Mucosa of descending colon (tissue), 3 donors: ENCODE data around the gene SP1. TPM values are rescaled to one million over a fixed set of nuclear protein-coding genes. Genes with fewer than 3 reads are reported as not detected.
"Not testable (repeated sequence)": the region's sequence is repeated elsewhere in the genome, so short reads cannot be mapped to it uniquely, and the experiment has no call there.

ENCODE experiments used
- ATAC-seq: fragments of 200-7000 bp; cut with Tn5 transposase; one replicate; pipeline ENCODE4 v1.9.1; 2020; ENCODE audit warnings: mild to moderate bottlenecking, moderate library complexity
- DNase-seq, 3 donors: peaks; one replicate each; pipeline ENCODE4 v3.0.0-alpha.2; 2020
- H3K36me3 ChIP-seq: fragments of 200-600 bp; one replicate; pipeline ENCODE4 v1.8.0; 2021; ENCODE audit warnings: low read depth, mild to moderate bottlenecking
- H3K4me1 ChIP-seq: fragments of 200-600 bp; one replicate; pipeline ENCODE4 v1.8.0; 2021; ENCODE audit warnings: low read depth, mild to moderate bottlenecking
- H3K4me3 ChIP-seq: fragments of 200-600 bp; one replicate; pipeline ENCODE4 v1.8.0; 2021; ENCODE audit warnings: mild to moderate bottlenecking
- H3K9me3 ChIP-seq: fragments of 200-600 bp; one replicate; pipeline ENCODE4 v1.8.0; 2021; ENCODE audit warnings: mild to moderate bottlenecking
- CTCF ChIP-seq: fragments of 200-600 bp; IDR thresholded peaks from one replicate; pipeline ENCODE4 v1.8.0; 2022; ENCODE audit warnings: antibody characterized with exemption, mild to moderate bottlenecking
- intact Hi-C, 2 donors: fragments of 100-400 bp; cut with DNase I in 1 of 2; cut with micrococcal nuclease in 1 of 2; formaldehyde crosslinking; loops; one replicate each; pipeline versions ENCODE4 v1.11.0 to v1.11.1; 2022; cut with DNase I, micrococcal nuclease
- total RNA-seq, 3 donors: library from RNA; stranded (reverse); fragmentation: NEBNext Ultra II Directional in 2 of 3; extraction: Animal tissue kit (Norgen Biotek cat#: 25700) in 2 of 3; gene quantifications; one replicate each; pipeline versions ENCODE4 v1.2.1 to v1.2.4, GENCODE V29; 2021 to 2023
- donor health status: DM: no; HTN: no; CAD: no; lungs with moderate emphysema.
- donor health status: DM: no; HTN: no; CAD: no.
- donor health status: DM: no; HTN: yes; CAD: no.

The SP1 gene
- total RNA-seq, 3 donors from 2014 or later, result 96.1 to 111 (median 105) TPM

GRCh38 chr12:53427905-53428594 lies 48.1 kb downstream of the SP1 start:
- no peak for DNase-seq
- no peak for TF ChIP-seq CTCF
- intact Hi-C loops, result no loop called here
- Histone ChIP-seq H3K9me3 (no peaks in the 10 kb centered on the region), H3K36me3 (no peaks in the 10 kb centered on the region), H3K4me3 (no peak overlapping the region), H3K4me1 (no peaks in the 10 kb centered on the region)
- ATAC-seq, result peak; percentile 89

GRCh38 chr12:53428741-53429140 lies 48.8 kb downstream of the SP1 start:
- H3K36me3 ChIP-seq, result no peaks in the 10 kb centered on the region
- no peak overlapping the region for H3K4me3 ChIP-seq
- ATAC-seq (no peak), DNase-seq (no peak)
- no peaks in the 10 kb centered on the region for H3K4me1 ChIP-seq
- intact Hi-C loops, result no loop called here
- no peaks in the 10 kb centered on the region for H3K9me3 ChIP-seq
- no peak for TF ChIP-seq CTCF

- ATAC-seq, result no peak
- H3K36me3 ChIP-seq, result no peaks in the 10 kb centered on the region
- intact Hi-C loops, result no loop called here
Measured at GRCh38 chr12:53430116-53430515, 50.1 kb downstream of the SP1 start.

GRCh38 chr12:53431187-53431586 lies 51.2 kb downstream of the SP1 start:
- Histone ChIP-seq H3K36me3 (no peaks in the 10 kb centered on the region), H3K4me3 (no peak overlapping the region), H3K9me3 (no peaks in the 10 kb centered on the region), H3K4me1 (no peaks in the 10 kb centered on the region)
- no peak for TF ChIP-seq CTCF
- ATAC-seq (no peak), DNase-seq (peak in 1 of 3 donors; percentile 30)
- intact Hi-C loops, result no loop called here

More at GRCh38 chr12:53430116-53430515, 50.1 kb downstream of the SP1 start:
- H3K4me1 ChIP-seq, result no peaks in the 10 kb centered on the region
- no peak overlapping the region for H3K4me3 ChIP-seq
- no peak for DNase-seq
- H3K9me3 ChIP-seq, result no peaks in the 10 kb centered on the region
- no peak for TF ChIP-seq CTCF

- not testable (repeated sequence) for H3K4me1 ChIP-seq, H3K4me3 ChIP-seq
Measured at GRCh38 chr12:53435326-53435725, 55.4 kb downstream of the SP1 start.

GRCh38 chr12:53439582-53439981 lies 59.6 kb downstream of the SP1 start:
- H3K36me3 ChIP-seq, intact Hi-C loops, DNase-seq, ATAC-seq, H3K4me3 ChIP-seq, H3K9me3 ChIP-seq: not testable (repeated sequence)
- H3K4me1 ChIP-seq, result peaks cover 14% of the 10 kb centered on the region

More at GRCh38 chr12:53435326-53435725, 55.4 kb downstream of the SP1 start:
- intact Hi-C loops, H3K9me3 ChIP-seq, ATAC-seq, H3K36me3 ChIP-seq, DNase-seq: not testable (repeated sequence)
